Thyroid gland (tissue), 4 donors: Measurements from ENCODE around the gene IL17C.

Experiments
- POLR2A ChIP-seq, 2 donors: fragments of 450-650 bp; IDR thresholded peaks; one replicate each; pipeline ENCODE4 v1.6.1; 2017; ENCODE audit warnings: antibody characterized with exemption in 2 of 2, mild to moderate bottlenecking in 2 of 2, moderate library complexity in 1 of 2
- TF ChIP-seq, protein P1 (sequence below), 6 experiments: fragments of 200-600 bp in 3 of 6; fragments of 450-650 bp in 3 of 6; sonication (generic) in 3 of 6; IDR thresholded peaks; one replicate each; pipeline ENCODE4 v1.5.1; 2016 to 2019; ENCODE audit warnings: antibody characterized with exemption in 6 of 6, mild to moderate bottlenecking in 2 of 6, inconsistent platforms in 1 of 6, moderate library complexity in 1 of 6

DNA sequence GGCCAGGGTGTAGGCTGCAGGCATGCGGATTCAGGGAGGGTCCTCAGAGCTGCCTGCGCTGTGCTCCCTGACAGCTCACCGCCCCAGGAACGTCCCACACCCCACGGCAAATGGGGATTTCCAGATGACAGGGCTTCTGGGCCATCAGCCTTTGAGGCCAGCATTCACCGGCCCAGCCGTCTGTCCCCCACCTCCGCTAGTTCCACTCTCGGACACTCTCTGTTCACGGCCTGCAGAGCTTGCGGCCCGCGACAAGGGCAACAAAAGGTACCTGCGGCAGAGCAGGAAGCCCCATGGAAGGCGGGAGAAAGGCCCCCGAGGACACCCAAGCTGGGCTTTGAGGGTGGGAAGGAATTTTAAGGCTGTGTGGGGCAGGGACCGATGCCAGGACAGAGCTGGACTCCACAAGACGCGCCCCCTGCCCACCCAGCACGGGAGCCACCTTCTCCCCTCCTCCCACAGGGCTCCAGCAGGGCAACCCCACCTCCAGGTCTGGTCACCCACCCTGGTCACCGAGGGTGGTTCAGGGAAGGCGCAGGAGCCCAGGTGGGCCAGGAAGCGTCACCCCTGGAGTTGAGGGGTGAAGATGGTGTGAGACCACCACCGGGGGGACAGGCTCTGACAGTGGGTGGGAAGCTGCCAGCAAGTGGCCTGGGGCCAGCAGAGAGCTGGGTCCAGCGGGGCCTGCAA is 18.1 kb downstream of the IL17C start:
- TF ChIP-seq, protein P1, sequence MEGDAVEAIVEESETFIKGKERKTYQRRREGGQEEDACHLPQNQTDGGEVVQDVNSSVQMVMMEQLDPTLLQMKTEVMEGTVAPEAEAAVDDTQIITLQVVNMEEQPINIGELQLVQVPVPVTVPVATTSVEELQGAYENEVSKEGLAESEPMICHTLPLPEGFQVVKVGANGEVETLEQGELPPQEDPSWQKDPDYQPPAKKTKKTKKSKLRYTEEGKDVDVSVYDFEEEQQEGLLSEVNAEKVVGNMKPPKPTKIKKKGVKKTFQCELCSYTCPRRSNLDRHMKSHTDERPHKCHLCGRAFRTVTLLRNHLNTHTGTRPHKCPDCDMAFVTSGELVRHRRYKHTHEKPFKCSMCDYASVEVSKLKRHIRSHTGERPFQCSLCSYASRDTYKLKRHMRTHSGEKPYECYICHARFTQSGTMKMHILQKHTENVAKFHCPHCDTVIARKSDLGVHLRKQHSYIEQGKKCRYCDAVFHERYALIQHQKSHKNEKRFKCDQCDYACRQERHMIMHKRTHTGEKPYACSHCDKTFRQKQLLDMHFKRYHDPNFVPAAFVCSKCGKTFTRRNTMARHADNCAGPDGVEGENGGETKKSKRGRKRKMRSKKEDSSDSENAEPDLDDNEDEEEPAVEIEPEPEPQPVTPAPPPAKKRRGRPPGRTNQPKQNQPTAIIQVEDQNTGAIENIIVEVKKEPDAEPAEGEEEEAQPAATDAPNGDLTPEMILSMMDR (IDR thresholded peaks at IDR 0.05): no peak
- no peak for TF ChIP-seq POLR2A (IDR thresholded peaks at IDR 0.05)
